GM20000 (cell line): ENCODE results near the gene SLC4A2.
"Not testable (repeated sequence)": the region's sequence is repeated elsewhere in the genome, so short reads cannot be mapped to it uniquely, and the experiment has no call there.

Experiments used
- DNase-seq: peaks from one replicate; pipeline ENCODE4 v3.0.0; 2012; ENCODE audit warnings: low spot score
- CTCF ChIP-seq: IDR thresholded peaks from 2 replicates; pipeline ENCODE4 v1.5.1; 2012; ENCODE audit warnings: mild to moderate bottlenecking, control low read depth; ENCODE audit errors: extremely low read depth, missing control alignments

The SLC4A2 gene

GRCh38 chr7:151059367-151060112, at the start of gene SLC4A2:
SLC4A2 (plus strand) TSS chr7:151059589; CDS start chr7:151061988, 2,399 bp downstream.
- peak; percentile 96 for DNase-seq
- peak; percentile 17 for TF ChIP-seq CTCF

GRCh38 chr7:151010037-151010306, 49.4 kb upstream of the SLC4A2 start:
- no peak for TF ChIP-seq CTCF

GRCh38 chr7:151010307-151011096, 48.9 kb upstream of the SLC4A2 start:
- no peak for DNase-seq
- TF ChIP-seq CTCF, result no peak

More at GRCh38 chr7:151010037-151010306, 49.4 kb upstream of the SLC4A2 start:
- DNase-seq, result no peak

- no peak for TF ChIP-seq CTCF
- no peak for DNase-seq
These were observed 48.3 kb upstream of the SLC4A2 start for GRCh38 chr7:151011097-151011409.

- not testable (repeated sequence) for DNase-seq
These were observed 47.8 kb upstream of the SLC4A2 start for GRCh38 chr7:151011616-151012015.

GRCh38 chr7:151012031-151012692, 47.2 kb upstream of the SLC4A2 start:
- DNase-seq, result no peak
- no peak for TF ChIP-seq CTCF

- peak; percentile 68 for DNase-seq
- TF ChIP-seq CTCF, result peak; percentile 41
These were observed 46.5 kb upstream of the SLC4A2 start for GRCh38 chr7:151012911-151013347.
